ENCODE results near the gene HDAC9.

Gene HDAC9

DNA sequence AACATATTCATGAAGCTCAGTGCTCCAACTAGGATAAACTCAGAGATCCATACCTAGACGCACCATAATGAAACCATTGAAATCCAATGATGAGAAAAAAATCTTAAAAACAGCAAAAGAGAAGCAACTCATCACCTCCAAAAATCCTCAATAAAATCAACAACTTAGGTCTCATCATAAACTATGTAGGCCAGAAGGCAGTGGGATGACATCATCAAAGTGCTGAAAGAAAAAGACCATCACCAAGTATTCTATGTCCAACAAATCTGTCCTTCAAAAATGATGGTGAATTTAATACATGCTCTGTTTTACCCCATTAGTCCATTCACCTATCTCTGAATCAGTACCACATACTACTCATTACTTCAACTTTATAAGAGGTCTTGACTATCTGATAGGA lies 304.4 kb downstream of the HDAC9 start:
- no CpG with 5 or more reads among the region's 1 CpG for WGBS (ENCODE audit: insufficient coverage, insufficient read length)
- no peaks in the 10 kb centered on the region for H3K36me3 ChIP-seq (ENCODE audit: control insufficient read depth, insufficient read depth, low read length)
- no peaks in the 10 kb centered on the region for H3K4me1 ChIP-seq (ENCODE audit: control insufficient read depth, insufficient read depth, low read length)
- no peak overlapping the region for H3K4me3 ChIP-seq (ENCODE audit: low read length)
- no peak overlapping the region for H3K27ac ChIP-seq (ENCODE audit: low read length)
- DNase-seq (ENCODE audit: low read depth, low spot score) = no peak
- no peaks in the 10 kb centered on the region for H3K27me3 ChIP-seq (ENCODE audit: control insufficient read depth, insufficient read depth, low read length)
- no peaks in the 10 kb centered on the region for H3K9me3 ChIP-seq (ENCODE audit: control insufficient read depth, insufficient read depth, low read length)

DNA sequence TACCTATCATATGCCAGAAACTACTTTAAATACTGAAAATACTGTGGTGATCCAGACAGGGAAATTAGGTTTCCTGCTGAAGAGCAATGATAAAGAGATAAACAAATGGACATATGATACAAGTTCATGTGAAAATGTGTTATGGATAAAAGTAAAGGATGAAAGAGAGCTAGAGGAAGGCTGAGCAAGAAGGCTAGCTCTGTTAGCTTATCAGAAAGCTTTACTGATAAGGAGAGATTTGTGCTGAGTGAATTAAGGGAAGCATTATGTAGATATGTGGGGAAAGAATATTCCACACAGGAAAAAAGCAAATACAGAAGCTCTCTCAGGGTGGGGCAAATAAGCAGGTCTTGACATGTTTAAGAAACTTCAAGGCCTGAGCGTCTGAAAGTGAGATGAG lies 308.4 kb downstream of the HDAC9 start:
- H3K27ac ChIP-seq (ENCODE audit: low read length) = no peak overlapping the region
- no peaks in the 10 kb centered on the region for H3K4me1 ChIP-seq (ENCODE audit: control insufficient read depth, insufficient read depth, low read length)
- no peak overlapping the region for H3K4me3 ChIP-seq (ENCODE audit: low read length)
- DNase-seq (ENCODE audit: low read depth, low spot score) = no peak
- no peaks in the 10 kb centered on the region for H3K27me3 ChIP-seq (ENCODE audit: control insufficient read depth, insufficient read depth, low read length)
- no CpG with 5 or more reads among the region's 1 CpG for WGBS (ENCODE audit: insufficient coverage, insufficient read length)
- no peaks in the 10 kb centered on the region for H3K9me3 ChIP-seq (ENCODE audit: control insufficient read depth, insufficient read depth, low read length)
- H3K36me3 ChIP-seq (ENCODE audit: control insufficient read depth, insufficient read depth, low read length) = no peaks in the 10 kb centered on the region

DNA sequence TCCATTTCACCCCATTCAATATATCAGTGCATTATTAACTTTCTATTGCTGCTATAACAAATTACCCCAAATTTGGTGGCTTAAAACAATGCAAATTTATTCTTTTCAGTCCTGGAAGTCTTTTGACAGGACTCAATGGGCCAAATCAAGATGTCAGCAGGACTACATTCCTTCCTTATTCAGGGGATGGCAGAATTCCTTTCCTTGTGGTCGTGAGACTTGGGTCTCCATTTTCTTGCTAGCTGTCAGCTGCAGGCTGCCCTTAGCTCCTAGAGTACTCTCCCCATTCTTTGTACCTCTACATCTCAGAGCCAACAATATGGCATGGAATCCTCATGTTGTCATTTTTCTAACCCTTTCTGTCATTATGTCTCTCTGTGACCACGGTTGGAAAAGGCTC lies 310.6 kb downstream of the HDAC9 start:
- Histone ChIP-seq H3K36me3 (ENCODE audit: control insufficient read depth, insufficient read depth, low read length) (no peaks in the 10 kb centered on the region), H3K27ac (ENCODE audit: low read length) (no peak overlapping the region), H3K27me3 (ENCODE audit: control insufficient read depth, insufficient read depth, low read length) (no peaks in the 10 kb centered on the region), H3K4me1 (ENCODE audit: control insufficient read depth, insufficient read depth, low read length) (no peaks in the 10 kb centered on the region), H3K9me3 (ENCODE audit: control insufficient read depth, insufficient read depth, low read length) (no peaks in the 10 kb centered on the region), H3K4me3 (ENCODE audit: low read length) (no peak overlapping the region)
- DNase-seq (ENCODE audit: low read depth, low spot score) = peak; percentile 16
- no CpG with 5 or more reads among the region's 2 CpGs for WGBS (ENCODE audit: insufficient coverage, insufficient read length)

DNA sequence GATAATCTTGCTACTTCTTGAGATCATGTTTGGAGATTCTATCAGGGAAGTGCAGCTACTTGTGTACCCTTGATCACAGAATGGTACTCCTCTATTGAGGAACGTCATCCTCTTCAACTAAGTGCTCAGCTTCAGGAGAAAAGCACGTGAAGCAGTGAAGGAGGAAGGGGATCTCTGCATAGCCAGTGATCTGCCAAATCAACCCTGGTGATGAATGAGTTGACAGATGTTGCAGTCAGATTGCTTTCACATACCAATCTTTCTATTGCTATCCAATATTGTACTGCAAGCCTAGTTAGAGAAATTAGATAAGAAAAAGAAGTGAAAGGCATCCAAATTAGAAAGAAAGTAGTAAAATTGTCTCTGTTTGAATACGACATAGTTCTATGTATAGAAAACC lies 312.5 kb downstream of the HDAC9 start:
- no peaks in the 10 kb centered on the region for H3K9me3 ChIP-seq (ENCODE audit: control insufficient read depth, insufficient read depth, low read length)
- H3K4me3 ChIP-seq (ENCODE audit: low read length) = no peak overlapping the region
- DNase-seq (ENCODE audit: low read depth, low spot score) = no peak
- H3K27ac ChIP-seq (ENCODE audit: low read length) = no peak overlapping the region
- no CpG with 5 or more reads among the region's 3 CpGs for WGBS (ENCODE audit: insufficient coverage, insufficient read length)
- H3K4me1 ChIP-seq (ENCODE audit: control insufficient read depth, insufficient read depth, low read length) = no peaks in the 10 kb centered on the region
- H3K36me3 ChIP-seq (ENCODE audit: control insufficient read depth, insufficient read depth, low read length) = no peaks in the 10 kb centered on the region
- no peaks in the 10 kb centered on the region for H3K27me3 ChIP-seq (ENCODE audit: control insufficient read depth, insufficient read depth, low read length)

DNA sequence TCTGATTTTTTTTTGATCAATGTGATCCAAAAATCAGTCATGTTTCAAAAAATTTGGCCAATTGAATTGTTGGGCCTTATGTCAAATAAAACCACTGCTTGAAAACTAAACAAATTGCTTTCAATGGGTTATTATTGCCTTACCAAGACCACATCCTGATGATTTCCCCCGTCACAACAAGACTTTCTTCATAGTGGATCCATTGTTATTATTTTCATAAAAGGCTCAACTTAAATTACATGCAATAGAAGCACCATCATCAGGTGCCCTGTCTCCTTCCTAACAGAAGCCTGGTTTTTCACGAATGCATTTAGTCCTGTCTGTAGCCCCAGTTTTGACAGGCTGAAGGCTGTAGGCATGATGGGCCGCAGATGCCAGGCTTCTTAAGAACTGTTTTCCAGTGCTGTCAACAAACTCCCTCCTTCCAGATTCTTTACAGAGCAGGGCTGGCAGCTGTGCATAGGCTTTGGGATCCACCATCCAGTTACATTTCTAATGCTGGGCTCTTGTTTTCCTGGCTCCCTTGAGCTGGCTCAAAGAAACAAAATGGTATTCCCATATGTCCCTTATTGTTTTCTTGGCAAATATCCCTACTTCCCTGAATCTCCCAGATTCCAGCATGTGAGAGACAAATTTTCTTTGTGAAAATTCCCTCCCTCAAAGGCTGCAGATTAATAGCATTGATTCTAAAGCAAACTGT lies 319.9 kb downstream of the HDAC9 start:
- WGBS (ENCODE audit: insufficient coverage, insufficient read length) = no CpG with 5 or more reads among the region's 3 CpGs
- no peaks in the 10 kb centered on the region for H3K27me3 ChIP-seq (ENCODE audit: control insufficient read depth, insufficient read depth, low read length)
- DNase-seq (ENCODE audit: low read depth, low spot score) = no peak
- H3K4me1 ChIP-seq (ENCODE audit: control insufficient read depth, insufficient read depth, low read length) = no peaks in the 10 kb centered on the region
- no peaks in the 10 kb centered on the region for H3K9me3 ChIP-seq (ENCODE audit: control insufficient read depth, insufficient read depth, low read length)
- no peaks in the 10 kb centered on the region for H3K36me3 ChIP-seq (ENCODE audit: control insufficient read depth, insufficient read depth, low read length)
- H3K27ac ChIP-seq (ENCODE audit: low read length) = no peak overlapping the region
- no peak overlapping the region for H3K4me3 ChIP-seq (ENCODE audit: low read length)

DNA sequence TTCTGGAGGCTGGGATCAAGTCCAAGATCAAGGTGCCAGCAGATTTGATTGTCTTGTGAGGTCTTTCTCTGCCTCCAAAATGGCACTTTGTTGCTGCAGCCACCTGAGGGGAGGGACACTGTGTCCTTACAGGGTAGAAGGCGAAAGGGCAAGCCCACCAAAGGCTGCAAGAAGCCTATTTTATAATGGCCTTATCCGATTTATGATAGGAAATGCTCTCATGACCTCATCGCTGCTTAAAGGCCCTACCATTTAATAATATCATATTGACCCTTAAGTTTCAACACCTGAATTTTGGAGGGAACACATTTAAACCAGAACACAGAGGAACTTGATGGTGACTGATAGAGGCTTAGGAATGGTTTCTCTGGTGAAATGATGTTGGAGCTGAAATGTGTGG lies 325.4 kb downstream of the HDAC9 start:
- WGBS (ENCODE audit: insufficient coverage, insufficient read length) = no CpG with 5 or more reads among the region's 3 CpGs
- H3K36me3 ChIP-seq (ENCODE audit: control insufficient read depth, insufficient read depth, low read length) = no peaks in the 10 kb centered on the region
- H3K4me1 ChIP-seq (ENCODE audit: control insufficient read depth, insufficient read depth, low read length) = no peaks in the 10 kb centered on the region
- no peak for DNase-seq (ENCODE audit: low read depth, low spot score)
- H3K4me3 ChIP-seq (ENCODE audit: low read length) = no peak overlapping the region
- no peaks in the 10 kb centered on the region for H3K27me3 ChIP-seq (ENCODE audit: control insufficient read depth, insufficient read depth, low read length)
- no peak overlapping the region for H3K27ac ChIP-seq (ENCODE audit: low read length)
- no peaks in the 10 kb centered on the region for H3K9me3 ChIP-seq (ENCODE audit: control insufficient read depth, insufficient read depth, low read length)

DNA sequence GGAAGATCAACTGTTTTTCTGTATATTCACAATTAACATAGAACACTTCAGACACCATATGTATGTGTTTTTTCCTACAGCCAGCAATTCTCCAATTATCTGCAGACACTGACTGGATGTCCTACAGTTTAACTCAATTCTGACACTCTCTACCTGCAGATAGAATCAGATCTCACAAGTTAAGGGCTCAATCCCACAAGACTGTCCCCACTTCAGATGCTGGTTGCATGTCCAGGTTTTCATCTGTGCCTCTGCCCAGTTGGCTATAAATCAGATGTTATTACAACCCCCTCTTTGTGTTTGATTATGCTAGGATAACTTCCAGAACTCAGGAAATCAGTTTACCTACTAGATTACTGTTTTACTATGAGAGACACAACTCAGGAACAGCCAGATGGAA lies 326.0 kb downstream of the HDAC9 start:
- Histone ChIP-seq H3K36me3 (ENCODE audit: control insufficient read depth, insufficient read depth, low read length) (no peaks in the 10 kb centered on the region), H3K27me3 (ENCODE audit: control insufficient read depth, insufficient read depth, low read length) (no peaks in the 10 kb centered on the region), H3K27ac (ENCODE audit: low read length) (no peak overlapping the region), H3K9me3 (ENCODE audit: control insufficient read depth, insufficient read depth, low read length) (no peaks in the 10 kb centered on the region), H3K4me3 (ENCODE audit: low read length) (no peak overlapping the region), H3K4me1 (ENCODE audit: control insufficient read depth, insufficient read depth, low read length) (no peaks in the 10 kb centered on the region)
- no peak for DNase-seq (ENCODE audit: low read depth, low spot score)

DNA sequence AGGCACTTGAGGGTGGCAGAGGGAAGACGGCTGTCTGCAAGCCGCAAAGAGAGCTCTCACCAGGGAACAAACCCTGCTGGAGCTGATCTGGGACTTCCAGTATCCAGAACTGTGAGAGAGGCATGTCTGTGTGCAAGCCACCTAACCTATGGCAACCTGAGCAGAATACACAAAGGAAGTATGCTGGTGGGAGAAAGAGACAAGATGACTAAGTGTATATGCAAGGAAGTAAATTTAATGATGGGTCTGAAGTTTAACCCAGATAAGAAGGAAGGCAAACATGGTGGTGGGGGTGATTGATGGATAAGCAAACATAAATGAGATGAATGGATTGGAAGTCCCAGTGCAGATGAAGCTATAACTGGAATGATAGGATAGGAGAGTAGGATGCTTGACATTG lies 328.6 kb downstream of the HDAC9 start:
- Histone ChIP-seq H3K4me3 (ENCODE audit: low read length) (no peak overlapping the region), H3K27ac (ENCODE audit: low read length) (no peak overlapping the region), H3K36me3 (ENCODE audit: control insufficient read depth, insufficient read depth, low read length) (no peaks in the 10 kb centered on the region), H3K27me3 (ENCODE audit: control insufficient read depth, insufficient read depth, low read length) (no peaks in the 10 kb centered on the region), H3K4me1 (ENCODE audit: control insufficient read depth, insufficient read depth, low read length) (no peaks in the 10 kb centered on the region), H3K9me3 (ENCODE audit: control insufficient read depth, insufficient read depth, low read length) (no peaks in the 10 kb centered on the region)
- no CpG with 5 or more reads among the region's 2 CpGs for WGBS (ENCODE audit: insufficient coverage, insufficient read length)
- DNase-seq (ENCODE audit: low read depth, low spot score) = no peak

DNA sequence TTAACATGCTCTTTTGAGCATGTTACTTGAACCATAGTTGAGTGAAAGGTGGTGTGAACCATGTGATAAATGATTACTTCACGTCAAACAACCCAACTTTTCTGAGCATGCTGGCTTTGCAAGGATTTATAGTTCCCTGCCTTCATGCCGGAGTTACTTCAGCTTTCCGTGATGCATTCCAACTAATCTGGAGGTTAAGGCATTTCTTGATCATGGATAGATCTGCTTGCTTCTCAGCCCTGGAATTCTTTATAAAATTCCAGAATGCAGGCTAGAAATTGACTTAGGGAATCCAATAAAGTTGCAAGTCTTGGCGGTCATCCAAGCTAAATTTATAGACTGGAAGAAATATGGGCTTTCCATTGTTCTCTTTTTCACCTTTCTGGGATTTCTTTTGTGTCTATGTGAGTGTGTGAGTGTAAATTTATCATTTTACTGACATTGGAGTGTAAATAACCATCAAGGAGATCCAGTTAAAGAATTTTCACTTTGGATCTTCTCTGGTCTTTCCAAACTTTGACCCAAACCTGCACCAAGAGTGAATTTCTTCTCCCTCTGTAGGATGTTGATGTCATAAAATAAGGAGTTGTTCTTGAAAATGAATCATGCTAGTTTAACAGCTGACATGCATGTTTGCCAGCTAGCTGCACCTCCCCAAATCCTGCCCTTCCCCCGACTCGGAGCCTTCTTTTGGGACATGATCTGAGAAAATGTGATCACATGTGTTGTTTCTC lies 332.9 kb downstream of the HDAC9 start:
- Histone ChIP-seq H3K9me3 (ENCODE audit: control insufficient read depth, insufficient read depth, low read length) (no peaks in the 10 kb centered on the region), H3K4me1 (ENCODE audit: control insufficient read depth, insufficient read depth, low read length) (no peaks in the 10 kb centered on the region), H3K4me3 (ENCODE audit: low read length) (no peak overlapping the region), H3K27ac (ENCODE audit: low read length) (no peak overlapping the region), H3K27me3 (ENCODE audit: control insufficient read depth, insufficient read depth, low read length) (no peaks in the 10 kb centered on the region), H3K36me3 (ENCODE audit: control insufficient read depth, insufficient read depth, low read length) (no peaks in the 10 kb centered on the region)
- no CpG with 5 or more reads among the region's 6 CpGs for WGBS (ENCODE audit: insufficient coverage, insufficient read length)
- DNase-seq (ENCODE audit: low read depth, low spot score) = no peak

DNA sequence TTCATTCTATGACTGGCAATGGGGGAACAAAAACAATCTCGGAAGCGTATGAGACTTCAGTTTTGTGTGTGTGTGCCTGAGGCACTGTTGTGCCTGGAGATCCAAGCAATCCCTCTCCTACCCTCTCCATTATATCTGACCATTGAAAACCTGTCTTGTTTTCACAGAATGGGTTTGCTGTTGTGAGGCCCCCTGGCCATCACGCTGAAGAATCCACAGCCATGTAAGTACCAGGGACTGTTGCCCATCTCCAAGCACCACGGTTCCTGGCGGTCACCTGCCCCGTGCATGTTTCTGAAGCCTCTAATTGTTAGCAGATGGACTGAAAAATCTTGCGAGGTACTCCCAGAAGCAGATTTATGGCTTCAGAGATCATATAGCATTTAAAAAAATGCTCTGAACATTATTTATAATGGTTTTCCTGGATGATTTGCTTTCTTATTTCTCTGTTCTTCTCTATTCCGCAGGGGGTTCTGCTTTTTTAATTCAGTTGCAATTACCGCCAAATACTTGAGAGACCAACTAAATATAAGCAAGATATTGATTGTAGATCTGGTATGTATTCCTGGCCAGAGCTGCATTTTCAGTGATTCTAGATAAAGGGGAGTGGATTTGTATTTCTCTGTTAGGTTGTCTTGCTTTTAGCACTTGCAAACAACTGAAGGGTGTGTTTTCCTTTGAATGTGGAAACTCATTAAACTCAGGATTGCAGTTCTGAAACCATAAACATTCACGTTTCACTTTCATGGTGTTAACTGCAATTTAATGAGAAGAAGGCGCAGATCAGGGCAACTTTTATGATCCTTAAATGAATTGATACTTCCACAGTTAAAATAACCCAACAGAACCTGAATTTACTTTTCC lies 333.7 kb downstream of the HDAC9 start:
- Histone ChIP-seq H3K36me3 (ENCODE audit: control insufficient read depth, insufficient read depth, low read length) (no peaks in the 10 kb centered on the region), H3K27ac (ENCODE audit: low read length) (no peak overlapping the region), H3K4me1 (ENCODE audit: control insufficient read depth, insufficient read depth, low read length) (no peaks in the 10 kb centered on the region), H3K4me3 (ENCODE audit: low read length) (no peak overlapping the region), H3K9me3 (ENCODE audit: control insufficient read depth, insufficient read depth, low read length) (no peaks in the 10 kb centered on the region), H3K27me3 (ENCODE audit: control insufficient read depth, insufficient read depth, low read length) (no peaks in the 10 kb centered on the region)
- no CpG with 5 or more reads among the region's 11 CpGs for WGBS (ENCODE audit: insufficient coverage, insufficient read length)
- no peak for DNase-seq (ENCODE audit: low read depth, low spot score)
